ENCODE data around the gene GNB1. TPM values are rescaled to one million over a fixed set of nuclear protein-coding genes. Genes with fewer than 3 reads are reported as not detected.
"Not testable (repeated sequence)": the region's sequence is repeated elsewhere in the genome, so short reads cannot be mapped to it uniquely, and the experiment has no call there.

GNB1 gene
- total RNA-seq, 1 donor from 2014 or later: 60.9 TPM

- not testable (repeated sequence) for DNase-seq (ENCODE audit: low spot score)
Measured at GRCh38 chr1:1746566-1746909, 144.3 kb downstream of the GNB1 start.

DNA sequence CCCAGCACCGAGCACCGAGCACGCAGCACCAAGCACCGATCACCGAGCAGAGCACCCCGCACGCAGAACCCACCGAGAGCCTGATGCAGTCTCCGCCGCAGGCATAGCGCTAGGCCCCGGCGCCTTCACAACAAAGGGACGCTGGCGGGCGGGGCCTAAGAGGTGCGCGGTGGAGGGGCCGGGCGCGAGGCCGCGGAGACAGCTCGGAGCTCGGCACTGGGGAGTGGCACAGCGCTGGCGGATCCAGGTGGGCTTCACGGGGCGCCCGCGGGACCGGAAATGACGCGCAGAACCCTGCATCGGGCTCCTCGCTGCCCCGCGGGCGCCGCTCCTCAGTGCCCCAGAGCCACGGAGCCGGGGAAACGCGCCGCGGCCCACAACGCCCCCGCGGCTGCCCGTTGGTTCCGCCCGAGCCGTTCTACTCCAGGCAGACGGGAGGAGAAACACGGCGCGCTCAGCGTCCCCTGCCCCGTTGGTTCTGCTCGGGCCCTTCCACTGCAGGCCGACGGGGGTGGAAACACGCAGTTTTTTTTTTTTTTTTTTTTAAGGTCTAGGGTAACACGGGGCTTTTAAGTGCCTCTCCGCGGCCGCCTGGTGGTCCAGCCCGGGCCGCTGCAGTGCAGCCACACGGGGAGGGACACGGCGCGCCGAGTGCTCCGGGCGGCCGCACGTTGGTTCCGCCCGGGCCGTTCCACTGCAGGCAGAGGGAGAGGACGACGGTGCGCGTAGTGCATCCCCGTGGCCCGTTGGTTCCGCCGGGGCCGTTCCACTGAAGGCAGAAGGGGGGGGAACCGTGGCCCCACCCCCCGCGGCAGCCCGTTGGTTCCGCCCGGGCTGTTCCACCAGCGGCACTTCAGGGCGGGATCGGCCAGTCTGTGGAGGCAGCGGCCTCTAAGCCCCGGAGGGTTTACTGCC, 145.0 kb downstream of the GNB1 start:
- DNase-seq (ENCODE audit: low spot score): peak; percentile 84

- not testable (repeated sequence) for DNase-seq (ENCODE audit: low spot score)
Measured at GRCh38 chr1:1742529-1742928, 148.4 kb downstream of the GNB1 start.

DNA sequence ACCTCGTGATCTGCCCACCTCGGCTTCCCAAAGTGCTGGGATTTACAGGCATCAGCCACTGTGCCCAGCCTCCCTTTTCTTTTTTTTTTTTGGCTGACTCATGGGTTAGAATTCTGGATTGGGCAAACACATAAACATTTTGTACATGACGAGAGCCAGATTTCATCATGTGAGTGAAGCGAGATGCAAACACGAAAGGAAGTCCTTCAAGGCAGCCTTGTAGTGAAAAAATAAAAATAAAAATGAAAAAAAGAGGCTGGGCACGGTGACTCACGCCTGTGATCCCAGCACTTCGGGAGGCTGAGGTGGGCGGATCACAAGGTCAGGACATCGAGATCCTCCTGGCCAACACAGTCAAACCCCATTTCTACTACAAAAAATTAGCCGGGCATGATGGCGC, 149.9 kb downstream of the GNB1 start:
- DNase-seq (ENCODE audit: low spot score): peak; percentile 58

GRCh38 chr1:1738799-1739337, 152.0 kb downstream of the GNB1 start:
- DNase-seq (ENCODE audit: low spot score): not testable (repeated sequence)

GRCh38 chr1:1737675-1738590, 153.0 kb downstream of the GNB1 start:
- not testable (repeated sequence) for DNase-seq (ENCODE audit: low spot score)

Other genes with a start within 250 kb of the GNB1 start
- gene CDK11B, start 232.1 kb downstream of the GNB1 start, total RNA-seq (ENCODE audit: insufficient read depth, low replicate concordance): 3.6 TPM
- 34.7 TPM for gene SLC35E2B, start 198.3 kb downstream of the GNB1 start, total RNA-seq (ENCODE audit: insufficient read depth, low replicate concordance)
- 21.9 TPM for gene CDK11A, start 166.7 kb downstream of the GNB1 start, total RNA-seq (ENCODE audit: insufficient read depth, low replicate concordance)
- gene NADK, start 112.6 kb downstream of the GNB1 start, total RNA-seq (ENCODE audit: insufficient read depth, low replicate concordance): 20.2 TPM
- 0.72 TPM for gene CALML6, start 24.2 kb upstream of the GNB1 start, total RNA-seq (ENCODE audit: insufficient read depth, low replicate concordance)
- gene TMEM52, start 28.2 kb upstream of the GNB1 start, total RNA-seq (ENCODE audit: insufficient read depth, low replicate concordance): not detected
- gene CFAP74, start 112.7 kb upstream of the GNB1 start, total RNA-seq (ENCODE audit: insufficient read depth, low replicate concordance): 4.6 TPM
- 0.72 TPM for gene GABRD, start 128.3 kb upstream of the GNB1 start, total RNA-seq (ENCODE audit: insufficient read depth, low replicate concordance)
- 35.2 TPM for gene PRKCZ, start 159.3 kb upstream of the GNB1 start, total RNA-seq (ENCODE audit: insufficient read depth, low replicate concordance)